ENCODE data around the gene SNRK.
"Not testable (repeated sequence)": the region's sequence is repeated elsewhere in the genome, so short reads cannot be mapped to it uniquely, and the experiment has no call there.

SNRK gene

DNA sequence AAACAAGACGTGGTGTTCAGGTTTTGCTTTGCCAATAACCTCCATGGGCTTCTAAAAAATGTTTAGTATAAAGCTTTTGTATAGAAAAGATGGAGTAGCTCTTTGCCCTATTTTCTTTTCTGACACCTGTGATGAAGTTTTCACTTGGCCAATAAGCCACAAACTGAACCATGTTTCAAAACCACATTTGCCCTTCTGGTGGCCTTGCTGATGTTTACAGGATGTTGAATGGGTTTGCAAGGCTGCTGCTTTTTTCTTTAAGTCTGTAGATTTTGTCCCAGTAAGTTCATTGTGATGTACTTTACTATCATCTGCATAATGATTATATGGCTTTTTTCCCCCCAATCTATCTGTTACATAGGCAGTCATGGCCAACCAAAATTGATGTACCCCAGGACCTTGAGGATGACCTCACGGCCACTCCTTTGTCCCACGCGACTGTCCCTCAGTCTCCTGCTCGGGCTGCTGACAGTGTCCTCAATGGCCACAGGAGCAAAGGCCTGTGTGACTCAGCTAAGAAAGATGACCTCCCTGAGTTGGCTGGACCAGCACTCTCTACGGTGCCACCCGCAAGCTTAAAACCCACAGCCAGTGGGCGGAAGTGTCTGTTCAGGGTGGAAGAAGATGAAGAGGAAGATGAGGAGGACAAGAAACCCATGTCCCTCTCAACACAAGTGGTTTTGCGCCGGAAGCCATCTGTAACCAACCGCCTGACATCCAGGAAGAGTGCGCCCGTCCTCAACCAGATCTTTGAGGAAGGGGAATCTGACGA is 60.8 kb downstream of the SNRK start:
- DNase-seq, result no peak

DNA sequence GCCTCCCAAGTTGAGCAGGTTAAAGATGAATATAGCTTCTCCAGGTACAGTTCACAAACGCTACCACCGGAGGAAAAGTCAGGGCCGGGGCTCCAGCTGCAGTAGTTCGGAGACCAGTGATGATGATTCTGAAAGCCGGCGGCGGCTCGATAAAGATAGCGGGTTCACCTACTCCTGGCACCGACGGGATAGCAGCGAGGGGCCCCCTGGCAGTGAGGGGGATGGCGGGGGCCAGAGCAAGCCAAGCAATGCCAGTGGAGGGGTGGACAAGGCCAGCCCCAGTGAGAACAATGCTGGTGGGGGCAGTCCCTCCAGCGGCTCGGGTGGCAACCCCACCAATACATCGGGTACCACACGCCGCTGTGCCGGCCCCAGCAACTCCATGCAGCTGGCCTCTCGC is 61.4 kb downstream of the SNRK start:
- no peak for DNase-seq

DNA sequence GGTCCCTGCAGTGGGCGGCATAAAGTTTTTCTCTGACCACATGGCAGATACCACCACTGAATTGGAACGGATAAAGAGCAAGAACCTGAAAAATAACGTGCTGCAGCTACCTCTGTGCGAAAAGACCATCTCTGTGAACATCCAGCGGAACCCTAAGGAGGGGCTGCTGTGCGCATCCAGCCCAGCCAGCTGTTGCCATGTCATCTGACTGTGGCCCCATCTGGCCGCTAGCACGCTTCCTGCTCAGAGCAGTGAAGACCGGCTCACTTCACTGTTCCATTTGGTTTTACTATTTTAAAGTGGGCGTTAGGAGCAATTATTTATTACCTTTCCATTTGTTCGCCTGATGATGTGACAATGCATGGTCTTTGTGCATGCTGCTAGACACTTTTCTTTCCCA is 62.0 kb downstream of the SNRK start:
- DNase-seq, result no peak

DNA sequence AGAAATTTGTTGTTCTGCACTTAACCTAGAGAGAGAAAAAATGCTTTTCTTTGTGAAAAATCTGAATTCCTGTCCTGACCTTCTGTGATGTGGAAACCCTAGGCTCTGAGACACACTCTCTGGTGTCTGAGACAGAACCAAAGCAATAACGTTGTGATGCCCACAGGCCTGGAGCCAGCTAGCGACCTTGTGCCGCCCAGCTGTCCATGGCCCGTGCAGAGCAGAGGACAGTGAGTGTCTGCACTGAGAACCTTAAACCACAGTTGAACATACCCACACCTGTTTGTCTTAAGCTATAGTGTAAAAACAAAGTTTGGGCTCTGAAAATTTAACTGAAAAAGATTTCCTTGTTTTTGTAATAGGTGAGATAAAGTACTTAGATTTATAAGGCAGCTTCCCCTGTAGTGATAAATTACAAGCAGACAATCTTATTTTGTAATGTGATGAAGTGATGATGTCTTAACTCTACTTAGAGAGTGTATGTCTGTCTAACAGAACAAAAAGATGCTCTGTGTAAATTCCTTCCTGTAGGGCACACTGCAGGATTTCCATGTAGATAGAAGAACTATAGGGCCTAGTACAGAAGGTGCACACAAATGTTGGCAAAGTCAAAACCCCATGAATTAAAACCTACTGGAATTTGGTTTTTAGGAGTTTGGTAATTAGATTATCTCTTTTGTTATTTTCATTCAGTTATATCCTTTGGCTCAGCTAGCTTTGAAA is 62.7 kb downstream of the SNRK start:
- no peak for DNase-seq

DNA sequence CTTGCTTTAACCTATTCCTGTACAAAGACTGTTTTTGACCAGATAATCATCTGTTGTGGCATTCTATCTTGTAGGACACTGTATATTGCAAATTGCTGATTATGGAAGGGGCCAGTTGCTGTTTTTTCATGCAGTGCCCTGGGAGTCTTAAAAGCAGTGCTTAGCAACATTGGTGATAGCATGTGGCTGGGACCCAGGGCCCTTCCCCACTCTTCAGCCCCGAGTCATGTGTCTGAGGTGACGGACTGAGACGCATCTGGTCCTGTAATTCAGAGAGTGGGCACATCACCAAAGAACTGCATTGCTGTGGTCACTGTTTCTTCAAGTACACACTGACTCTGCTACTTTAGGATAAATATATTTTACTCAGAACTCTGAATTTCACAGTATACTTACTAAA is 63.4 kb downstream of the SNRK start:
- DNase-seq, result no peak

DNA sequence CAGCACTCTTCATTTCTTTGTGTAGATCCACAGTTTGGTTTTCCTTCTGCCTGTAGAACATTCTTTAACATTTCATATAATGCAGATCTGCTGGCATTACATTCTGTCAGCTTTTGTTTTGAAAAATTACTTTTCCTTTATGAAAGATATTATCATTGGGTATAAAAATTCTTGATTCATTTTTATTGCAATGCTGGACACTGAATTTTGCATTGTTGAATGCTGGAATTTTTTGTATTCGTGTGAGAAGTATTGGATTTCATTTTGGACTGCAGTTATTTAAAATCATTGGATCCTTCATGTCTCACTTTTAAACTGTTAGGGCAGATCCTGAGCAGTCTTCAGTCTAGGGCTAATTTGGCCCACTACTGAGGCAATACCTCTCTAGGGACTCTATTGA is 67.1 kb downstream of the SNRK start:
- no peak for DNase-seq

DNA sequence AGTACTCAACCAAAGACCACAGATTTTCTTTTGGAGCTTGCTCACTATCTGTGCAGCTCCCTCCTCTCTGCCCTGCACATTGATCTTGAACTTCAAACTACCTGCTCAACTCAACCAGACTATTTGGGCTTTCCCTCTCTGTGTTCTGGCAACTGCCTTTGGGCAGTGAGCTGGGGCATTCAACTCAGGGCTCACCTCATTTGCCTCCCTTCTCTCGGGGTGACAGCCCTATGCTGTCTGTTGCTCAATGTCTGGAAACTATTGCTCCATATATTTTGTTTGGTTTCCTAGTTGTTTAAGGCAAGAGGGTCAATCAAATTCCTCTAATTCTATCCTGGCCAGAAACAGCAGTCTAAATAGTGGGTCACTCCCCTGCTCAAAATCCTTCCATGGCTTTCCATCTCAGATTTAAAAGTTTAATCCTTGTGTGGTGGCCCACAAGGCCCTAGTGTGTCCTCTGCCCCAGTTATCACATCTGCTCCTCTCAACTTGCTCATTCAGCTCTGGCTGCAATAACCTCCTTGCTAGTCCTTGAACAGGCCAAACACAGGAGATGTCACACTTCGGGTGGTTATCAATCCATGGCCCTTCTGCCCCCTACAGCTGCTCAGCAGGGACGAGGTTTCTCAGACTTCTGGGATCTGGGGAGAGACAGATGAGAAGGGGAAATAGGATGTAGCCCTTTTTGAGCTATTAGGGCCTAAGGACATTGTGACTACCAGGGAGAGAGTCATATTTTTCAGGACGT is 67.8 kb downstream of the SNRK start:
- no peak for DNase-seq

DNA sequence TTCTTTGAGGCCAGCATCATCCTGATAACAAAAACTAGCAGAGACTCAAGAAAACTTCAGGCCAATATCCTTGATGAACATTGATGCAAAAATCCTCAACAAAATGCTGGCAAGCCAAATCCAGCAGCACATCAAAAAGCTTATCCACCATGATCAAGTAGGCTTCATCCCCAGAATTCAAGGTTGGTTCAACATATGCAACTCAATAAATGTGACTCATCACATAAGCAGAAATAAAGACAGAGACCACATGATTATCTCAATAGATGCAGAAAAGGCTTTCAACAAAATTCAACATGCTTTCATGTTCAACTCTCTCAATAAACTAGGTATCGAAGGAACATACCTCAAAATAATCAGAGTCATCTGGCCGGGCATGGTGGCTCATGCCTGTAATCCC is 69.7 kb downstream of the SNRK start:
- not testable (repeated sequence) for DNase-seq

DNA sequence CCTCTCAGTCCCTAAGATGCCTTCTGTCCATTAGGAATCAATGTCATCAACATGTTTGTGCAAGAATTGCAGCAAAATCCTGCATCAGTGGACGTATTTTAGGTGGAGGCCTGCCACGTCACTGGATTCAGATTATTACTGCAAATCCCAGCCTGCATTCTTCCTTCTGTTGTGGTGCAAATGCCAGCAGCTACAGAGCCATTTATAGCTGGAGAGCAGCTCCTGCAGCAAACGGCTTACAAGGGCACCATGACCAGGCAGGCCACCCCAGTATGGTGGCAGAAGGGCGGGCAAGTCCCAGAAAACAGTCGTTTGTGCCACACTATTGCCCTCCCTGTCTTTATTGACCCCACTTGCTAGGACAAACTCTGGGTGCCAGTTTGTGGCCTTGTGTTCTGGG is 74.7 kb downstream of the SNRK start:
- no peak for DNase-seq

DNA sequence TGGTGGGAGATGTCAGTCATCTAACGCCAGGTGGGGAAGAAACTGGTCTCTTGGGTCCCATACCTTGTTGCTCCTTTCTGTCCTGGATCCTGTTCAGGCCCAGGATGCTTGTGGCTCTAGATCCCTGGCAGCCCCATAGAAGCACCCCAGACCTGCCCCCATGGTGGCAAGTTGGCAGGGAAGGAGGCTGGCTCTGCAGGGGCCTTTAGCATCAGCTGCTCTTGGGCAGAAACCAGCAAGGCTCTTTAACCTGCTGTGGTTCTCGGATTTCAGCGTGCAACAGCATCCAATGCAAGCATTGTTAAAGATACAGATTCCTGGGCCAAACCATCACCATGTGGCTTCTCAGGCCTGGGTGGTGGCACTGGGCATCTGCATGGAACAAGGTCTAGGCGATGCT is 75.8 kb downstream of the SNRK start:
- no peak for DNase-seq

DNA sequence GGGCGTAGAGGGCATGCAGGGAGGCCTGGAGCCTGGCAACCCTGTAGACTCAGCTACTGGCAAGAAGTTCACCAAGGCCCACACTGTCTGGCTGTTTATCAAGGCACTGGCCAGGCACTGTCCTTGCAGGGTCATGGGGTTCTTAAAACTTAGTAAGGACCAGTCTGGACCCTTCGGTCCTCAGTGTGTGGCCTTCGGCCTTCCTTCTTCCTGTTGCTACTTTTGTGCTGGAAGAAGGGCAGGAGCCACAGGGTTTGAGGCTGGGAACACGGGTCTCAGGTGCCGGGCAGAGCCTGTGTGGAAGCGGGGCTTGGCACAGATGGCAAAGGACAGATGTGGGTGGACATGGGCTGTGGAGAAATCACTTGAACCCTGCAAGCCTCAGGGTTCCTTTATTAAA is 76.6 kb downstream of the SNRK start:
- no peak for DNase-seq

DNA sequence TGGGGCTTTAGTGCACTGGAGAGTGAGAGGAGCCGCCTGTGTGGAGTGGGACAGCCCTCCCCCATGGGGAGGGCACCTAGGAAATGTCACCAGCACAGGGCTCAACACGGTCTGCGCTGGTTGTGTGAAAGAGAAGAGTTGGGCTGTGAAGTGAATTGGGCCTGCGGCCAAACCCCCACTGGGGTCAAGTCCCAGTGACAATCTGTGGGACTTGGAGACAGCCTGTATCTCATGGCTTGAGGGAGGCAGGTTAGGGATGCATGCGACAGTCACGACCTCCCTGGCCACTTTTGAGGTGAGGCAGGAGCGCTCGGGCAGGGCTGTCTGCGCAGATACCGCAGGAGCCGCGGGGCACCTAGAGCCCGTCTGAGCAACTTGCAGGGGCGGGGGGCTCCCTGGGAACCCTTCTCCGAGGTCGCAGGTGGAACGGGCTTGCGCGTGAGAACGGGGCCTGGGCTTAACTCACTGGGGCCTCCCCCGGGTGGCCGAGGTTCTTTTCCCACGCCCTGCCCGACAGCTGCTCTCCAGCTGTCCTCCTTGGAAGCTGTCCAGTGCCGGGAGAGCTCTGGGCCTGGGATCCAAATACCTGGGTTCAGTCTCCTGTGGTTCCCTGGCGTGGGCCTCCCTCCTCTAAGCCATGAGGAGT is 77.4 kb downstream of the SNRK start:
- DNase-seq, result no peak

DNA sequence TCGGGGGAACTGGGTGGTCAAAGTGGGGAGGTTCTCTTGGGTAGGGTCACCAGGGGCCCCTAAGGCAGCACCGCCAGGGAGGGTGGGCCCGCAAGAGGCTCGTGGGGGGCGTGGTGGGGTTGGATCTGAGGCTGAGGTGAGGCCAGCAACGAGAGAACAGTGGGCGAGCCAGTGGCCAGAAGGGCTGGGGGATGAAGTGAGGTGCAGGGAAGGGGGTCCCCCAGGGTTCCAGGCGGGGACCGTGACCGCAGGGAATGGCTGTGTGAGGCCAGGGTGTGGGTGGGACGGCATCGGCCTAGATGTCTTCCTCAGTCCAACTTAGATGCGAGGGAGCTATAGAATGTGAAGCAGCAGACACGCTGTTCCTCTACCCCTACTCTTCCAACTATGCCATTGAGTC is 78.2 kb downstream of the SNRK start:
- DNase-seq, result no peak

DNA sequence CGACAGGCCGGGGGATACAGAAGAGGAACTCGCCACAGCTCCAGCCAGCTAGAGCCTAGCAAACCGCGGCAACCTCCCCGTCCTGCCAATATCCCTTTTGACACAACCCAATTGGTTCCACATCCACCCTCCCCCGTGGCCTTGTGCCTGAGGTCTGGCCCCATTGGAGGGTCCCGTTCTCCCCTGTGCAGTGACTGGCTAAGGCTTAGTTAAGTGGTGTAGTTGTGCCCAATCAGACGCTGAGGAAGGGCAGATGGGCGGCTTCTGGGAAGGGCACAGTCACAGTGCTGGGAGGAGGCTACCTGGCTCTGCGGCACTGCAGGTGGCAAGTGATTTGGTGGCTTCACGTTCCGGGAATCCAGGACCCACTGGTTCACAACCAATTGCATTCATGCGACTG is 78.6 kb downstream of the SNRK start:
- DNase-seq, result no peak

DNA sequence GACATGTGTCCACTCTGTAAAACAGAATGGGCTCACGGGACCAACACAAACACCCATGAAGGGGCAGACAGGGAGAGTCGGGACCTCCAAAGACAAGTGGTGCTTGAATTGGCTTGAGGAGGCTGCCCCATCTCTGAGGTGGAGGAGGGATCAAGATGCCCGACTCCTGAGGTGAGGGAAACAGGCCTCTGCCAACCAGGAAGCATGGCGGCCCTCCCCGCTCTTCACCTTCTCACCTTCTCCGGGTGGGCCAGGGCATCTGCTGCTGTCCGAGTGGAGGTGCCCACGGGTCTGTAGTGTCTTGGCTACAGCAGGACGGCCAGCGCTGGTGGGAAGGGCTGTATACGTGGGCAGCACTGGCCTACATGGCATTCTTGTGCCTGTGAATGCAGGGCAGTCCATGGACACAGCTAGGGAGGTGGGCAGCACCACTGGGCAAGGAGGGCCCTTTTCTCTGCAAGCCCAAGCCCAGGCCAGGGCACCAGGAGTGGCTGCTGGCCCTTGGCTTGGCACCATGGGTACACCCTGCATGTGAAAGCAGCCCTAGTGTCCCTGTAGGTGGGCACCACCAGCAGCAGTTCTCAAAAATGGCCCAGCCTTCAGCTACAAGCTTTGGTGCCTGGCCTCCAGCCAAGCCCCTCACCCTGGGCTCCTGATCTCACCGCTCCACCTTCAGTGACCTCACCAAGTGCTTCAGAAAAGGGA is 79.4 kb downstream of the SNRK start:
- no peak for DNase-seq

DNA sequence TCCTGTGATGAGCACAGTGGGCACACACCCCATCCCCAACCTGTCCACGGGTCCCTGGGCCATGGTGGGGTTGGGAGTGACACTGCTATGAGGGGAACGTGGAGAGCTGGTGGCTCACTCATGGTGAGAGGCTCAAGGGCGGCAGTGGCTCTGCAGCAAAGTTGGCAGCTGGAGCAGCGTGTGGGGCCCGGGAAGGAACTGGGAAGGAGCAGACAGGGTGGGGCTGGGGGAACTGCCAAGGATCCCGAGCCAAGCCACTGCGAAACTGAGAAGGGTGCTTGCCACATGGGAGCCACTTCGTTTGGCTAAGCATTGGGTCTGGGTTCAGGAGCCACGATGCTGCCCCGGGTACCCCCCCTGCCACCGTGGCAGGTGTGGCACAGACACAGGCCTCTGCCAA is 80.1 kb downstream of the SNRK start:
- DNase-seq, result no peak

DNA sequence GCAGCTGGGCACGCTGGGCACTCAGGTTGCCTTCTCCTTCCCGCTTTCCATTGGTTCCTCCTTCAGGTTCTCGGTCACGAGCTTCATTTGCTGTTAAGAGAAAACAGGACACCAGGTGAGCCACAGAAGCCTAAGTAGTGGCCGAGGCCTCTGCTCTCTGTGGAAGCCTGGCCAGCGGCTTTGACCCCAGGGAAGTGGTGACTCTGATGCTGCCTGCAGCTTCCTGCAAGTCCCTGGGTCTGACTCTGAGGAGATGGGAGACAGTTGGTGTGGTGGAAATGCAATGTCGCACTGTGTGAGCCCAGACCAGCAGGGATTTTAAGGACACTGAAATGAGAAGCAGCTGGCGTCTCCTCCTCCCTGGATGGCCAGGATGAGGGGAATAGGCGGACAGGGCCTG is 80.5 kb downstream of the SNRK start:
- DNase-seq, result no peak

DNA sequence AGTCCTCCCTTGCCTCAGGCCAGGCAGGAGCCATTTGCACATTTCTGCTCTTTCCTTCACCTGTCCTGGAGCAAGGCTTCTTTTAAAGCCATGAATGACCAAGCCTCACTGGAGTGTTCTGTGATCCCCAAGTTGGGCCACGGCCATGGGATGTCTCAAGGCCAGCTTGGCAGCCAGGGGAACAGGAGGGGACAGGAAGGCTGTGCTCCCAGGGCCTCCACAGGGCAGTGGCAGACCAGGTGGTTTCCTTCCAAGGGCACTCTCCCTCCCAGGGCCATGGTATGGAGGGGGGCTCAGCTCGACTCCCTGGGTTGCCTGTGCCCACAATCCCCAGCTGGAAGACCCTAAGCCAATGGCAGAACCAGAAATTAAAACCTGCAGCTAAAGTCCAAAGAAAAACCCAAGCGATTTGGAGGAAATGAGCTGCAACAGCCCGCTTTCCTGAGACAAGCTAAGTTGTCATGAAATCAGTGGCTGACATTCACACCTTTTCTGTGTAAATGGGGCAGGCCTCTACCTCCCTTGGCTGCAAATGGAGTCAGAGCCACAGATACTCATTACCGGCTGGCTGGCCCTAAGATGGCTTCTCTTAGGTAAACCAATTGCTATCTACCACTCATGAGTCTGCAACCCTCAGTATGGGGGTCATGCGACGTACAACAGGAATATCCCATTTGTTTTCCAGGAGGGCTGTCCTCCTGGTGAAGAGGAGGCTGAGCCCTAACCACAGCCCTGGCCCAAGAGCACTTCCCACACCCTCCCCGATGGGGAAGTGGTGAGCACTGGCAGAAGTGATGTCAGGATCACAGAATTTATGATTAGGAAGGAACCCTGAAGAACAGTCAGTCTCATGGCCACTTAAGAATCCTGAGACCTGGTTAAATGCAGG is 83.3 kb downstream of the SNRK start:
- DNase-seq, result no peak

DNA sequence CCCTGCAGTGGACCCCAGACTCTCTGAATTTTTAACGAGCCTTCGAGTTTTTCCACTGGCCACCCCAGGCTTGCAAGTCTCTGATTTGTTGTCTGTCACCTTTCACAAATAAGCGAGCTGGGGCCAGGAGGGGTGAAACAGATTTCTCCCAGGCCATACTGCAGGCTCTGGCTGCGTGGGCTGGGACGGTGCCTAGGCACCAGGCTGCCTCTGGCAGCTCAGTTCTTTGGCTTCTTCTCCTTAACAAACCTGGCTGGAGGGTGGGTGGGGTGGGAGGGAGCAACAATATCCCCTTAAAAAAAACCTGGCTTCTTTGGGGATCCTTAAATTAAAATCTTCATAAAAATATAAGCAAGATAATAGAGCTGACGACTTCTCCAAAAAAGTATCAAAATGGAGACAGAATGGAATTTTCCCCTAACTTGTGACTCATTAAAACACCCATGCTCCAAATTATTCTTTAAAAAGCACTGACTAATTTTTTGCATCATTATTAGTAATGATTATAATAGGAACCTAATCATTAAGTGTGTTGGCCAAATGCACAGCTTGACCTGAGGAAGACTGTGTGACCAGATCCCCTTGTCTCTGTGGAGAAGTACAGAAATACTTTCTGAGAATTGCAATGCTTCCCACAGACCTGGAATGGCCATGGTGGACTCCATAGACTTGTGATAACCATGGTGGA is 84.1 kb downstream of the SNRK start:
- DNase-seq, result no peak

DNA sequence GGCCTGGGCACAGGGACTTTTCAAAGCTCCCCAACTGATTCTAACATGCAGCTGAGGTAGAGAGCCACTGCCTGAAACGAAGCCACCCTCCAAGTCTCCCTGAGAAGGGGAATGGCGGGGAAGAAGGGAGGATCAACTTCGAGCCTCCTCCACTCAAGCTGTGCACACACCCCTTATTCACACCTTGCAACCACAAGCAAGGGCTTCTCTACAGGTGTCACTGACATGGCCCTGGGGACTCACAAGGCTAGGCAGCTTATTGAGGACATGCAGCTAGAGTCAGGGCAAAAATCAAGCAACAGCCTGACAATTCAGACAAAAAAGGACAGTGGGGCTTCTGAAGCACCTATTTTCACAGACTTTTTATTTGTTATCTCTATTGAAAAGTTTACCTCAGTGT is 85.2 kb downstream of the SNRK start:
- no peak for DNase-seq

Measured in NCI-H1092 (cell line).